GM12875 (cell line): ENCODE results near the gene FUBP3.

ENCODE experiments used
- H3K4me3 ChIP-seq: one replicate; pipeline ENCODE4 v1.5.1; 2011; ENCODE audit warnings: low read depth, low read length, control low read depth
- TF ChIP-seq, protein P1 (sequence below): IDR thresholded peaks from 2 replicates; pipeline ENCODE4 v1.5.1; 2011; ENCODE audit warnings: low read depth, mild to moderate bottlenecking, control low read depth, inconsistent platforms, low read length, moderate library complexity, borderline replicate concordance; ENCODE audit not compliant: insufficient read depth

FUBP3 gene

GRCh38 chr9:130634801-130635200 is 55.4 kb downstream of the FUBP3 start:
- TF ChIP-seq, protein P1, sequence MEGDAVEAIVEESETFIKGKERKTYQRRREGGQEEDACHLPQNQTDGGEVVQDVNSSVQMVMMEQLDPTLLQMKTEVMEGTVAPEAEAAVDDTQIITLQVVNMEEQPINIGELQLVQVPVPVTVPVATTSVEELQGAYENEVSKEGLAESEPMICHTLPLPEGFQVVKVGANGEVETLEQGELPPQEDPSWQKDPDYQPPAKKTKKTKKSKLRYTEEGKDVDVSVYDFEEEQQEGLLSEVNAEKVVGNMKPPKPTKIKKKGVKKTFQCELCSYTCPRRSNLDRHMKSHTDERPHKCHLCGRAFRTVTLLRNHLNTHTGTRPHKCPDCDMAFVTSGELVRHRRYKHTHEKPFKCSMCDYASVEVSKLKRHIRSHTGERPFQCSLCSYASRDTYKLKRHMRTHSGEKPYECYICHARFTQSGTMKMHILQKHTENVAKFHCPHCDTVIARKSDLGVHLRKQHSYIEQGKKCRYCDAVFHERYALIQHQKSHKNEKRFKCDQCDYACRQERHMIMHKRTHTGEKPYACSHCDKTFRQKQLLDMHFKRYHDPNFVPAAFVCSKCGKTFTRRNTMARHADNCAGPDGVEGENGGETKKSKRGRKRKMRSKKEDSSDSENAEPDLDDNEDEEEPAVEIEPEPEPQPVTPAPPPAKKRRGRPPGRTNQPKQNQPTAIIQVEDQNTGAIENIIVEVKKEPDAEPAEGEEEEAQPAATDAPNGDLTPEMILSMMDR = no peak
- no peak overlapping the region for H3K4me3 ChIP-seq

DNA sequence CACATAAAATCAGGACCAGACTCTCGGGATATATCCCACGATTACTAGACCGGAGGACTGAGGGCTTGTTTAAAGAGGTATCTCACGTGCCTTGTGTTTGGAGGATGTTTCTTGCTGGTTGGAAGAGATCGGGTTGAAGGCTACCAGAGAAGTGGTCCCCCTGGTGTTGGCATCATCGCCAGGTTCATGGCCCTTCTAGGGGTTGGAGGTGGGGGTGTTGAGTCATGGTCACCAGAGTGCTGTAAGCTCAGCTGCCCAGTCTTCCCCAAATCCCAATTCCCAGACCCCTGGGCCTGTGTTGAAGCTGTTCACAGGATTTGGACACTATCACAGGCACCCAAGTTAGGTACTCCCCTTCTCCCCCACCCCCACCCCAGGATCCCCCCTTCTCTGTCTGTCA is 55.9 kb downstream of the FUBP3 start:
- H3K4me3 ChIP-seq = no peak overlapping the region
- TF ChIP-seq, protein P1 = no peak

DNA sequence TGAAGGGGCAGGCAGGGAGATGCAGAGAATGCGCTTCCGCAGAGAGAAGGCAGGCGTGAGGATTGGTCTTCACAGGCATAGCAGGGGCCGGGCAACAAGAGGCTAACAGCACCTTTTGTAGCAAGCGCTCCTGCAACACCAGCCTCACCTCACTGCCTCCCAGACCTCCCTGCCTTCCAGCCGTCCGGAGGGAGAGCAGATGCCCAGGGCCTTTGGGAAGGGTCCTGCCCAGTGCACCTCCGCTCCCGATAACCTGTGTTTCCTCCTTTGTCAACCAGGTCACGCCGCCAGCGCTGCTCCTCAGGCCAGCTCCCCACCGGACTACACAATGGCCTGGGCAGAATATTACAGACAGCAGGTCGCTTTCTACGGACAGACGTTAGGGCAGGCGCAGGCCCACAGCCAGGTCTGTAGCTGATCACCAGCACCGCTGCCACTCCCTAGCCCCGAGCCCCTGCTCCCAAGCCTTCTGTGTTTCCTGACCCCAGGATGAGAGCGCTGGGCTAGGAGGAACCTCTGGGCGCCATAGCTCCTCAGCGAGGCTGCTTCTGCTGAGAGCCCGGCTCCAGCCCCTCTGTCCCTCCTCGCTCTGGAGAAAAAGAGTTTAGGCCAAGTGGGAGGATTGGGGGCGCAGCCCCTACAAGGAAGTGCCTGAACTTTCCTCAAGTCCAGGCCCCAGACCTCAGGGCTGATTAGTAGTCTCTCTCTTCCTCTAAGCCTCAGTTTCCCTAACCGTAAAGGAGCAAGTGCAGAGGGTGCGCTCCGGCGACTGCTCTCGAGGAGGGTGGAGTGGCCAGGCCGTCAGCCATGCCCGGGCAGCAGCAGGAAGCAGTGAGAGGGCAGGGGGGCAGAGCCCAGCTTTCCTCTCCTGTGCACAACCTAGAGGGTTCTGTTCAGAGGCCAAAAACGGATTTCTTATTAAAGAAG is 56.6 kb downstream of the FUBP3 start:
- TF ChIP-seq, protein P1 = no peak
- no peak overlapping the region for H3K4me3 ChIP-seq

GRCh38 chr9:130636648-130637020 is 57.3 kb downstream of the FUBP3 start:
- TF ChIP-seq, protein P1 = no peak
- H3K4me3 ChIP-seq = no peak overlapping the region

DNA sequence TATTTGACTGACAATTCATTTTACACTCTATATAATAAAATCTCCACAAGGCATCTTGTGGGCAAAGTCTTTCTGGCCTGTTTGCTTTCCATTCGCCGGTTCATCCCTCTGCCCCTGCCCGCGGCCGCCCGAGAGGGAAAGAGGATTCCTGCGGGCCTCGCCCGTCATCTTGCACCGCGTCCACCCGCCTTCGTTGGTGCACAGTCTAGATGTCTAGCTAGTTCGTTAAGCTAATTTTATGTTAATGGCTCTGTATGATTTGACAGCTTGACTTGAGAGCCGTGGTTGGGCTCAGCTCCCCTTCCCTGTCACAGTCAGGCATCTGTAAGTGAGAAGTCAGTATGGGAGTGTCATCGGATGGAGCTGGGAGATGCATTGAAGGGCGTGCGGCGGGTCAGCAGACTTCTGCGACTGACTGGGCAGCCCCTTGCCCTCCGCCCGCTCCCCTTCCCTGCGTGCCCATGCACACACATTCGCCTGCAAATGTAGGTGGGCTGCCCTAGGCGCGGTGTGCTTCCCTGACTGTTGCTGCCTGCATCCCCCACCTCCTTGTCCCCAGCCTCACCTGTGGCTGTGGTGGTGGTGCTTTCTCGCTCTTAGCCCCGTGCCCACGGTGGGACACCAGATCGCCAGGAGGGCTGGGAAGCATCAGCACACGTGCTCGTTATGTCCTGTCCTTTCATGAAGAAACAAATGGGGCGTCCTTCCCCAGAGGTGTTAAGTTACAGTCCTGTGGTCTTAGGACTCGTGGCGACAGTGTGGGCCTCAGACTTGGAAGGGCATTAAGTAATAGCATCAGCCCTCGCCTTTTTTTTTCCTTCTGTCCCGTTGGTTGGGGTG is 59.1 kb downstream of the FUBP3 start:
- TF ChIP-seq, protein P1 = no peak
- no peak overlapping the region for H3K4me3 ChIP-seq

DNA sequence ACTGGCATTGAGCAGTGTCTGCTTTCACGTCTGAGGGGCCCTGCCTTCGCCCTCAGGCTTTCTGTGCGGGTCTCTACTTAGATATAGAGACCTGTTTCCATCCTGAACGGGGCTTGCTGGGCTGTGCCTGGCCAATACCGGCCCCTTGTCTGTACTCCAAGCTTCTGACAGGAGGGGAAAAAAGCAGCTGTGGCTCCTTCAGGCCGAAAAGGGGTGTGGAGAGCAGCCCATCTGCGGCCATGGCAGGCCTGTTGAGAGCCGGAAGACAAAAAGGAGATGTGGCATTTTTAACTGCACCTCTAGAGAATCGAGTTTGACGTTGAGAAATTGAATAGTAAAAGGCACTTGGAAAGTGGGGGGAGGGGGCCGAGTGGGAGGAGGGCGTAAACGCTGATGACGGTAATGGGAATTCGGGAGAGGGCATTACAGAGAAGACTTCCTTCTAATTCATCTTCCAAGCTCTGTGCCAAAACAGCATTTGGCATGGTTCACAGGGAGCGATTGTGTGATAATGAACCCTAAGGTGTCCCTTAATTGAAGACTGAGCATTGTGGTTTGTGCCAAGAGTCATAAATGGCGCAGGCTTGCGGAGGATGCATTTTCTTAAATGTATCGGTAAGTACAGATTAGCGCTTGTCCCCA is 59.9 kb downstream of the FUBP3 start:
- H3K4me3 ChIP-seq = no peak overlapping the region
- TF ChIP-seq, protein P1 = no peak
